GM21717 (cell line): ENCODE data around the gene C1orf21.

Experiments used
- ATAC-seq: cut with Tn5 transposase; IDR thresholded peaks from one replicate; pipeline ENCODE4 v1.9.1; 2021; ENCODE audit warnings: mild to moderate bottlenecking, moderate library complexity; ENCODE audit not compliant: unreplicated experiment

Gene C1orf21

DNA sequence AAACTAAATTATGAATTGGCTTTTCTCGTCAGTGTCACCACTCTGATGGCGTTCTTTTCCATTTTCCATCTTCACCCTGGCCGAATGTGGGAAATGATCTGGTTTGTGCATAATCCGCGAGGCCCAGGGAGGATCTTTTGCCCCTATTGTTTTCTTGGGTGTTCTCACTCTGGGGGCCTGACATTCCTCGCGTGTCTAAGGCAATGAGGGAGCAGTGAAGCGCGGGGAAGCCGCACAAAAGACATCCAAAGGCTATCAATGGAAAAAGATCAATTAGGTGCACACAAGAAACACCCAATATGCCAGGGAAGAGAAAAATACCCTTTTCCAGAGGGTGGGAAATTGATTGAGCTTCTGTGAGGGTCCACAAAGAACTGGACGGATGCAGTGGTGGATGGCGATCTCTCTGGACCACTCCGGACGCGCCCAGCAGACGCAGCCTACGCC lies 941 bp upstream of the C1orf21 start:
- no peak for ATAC-seq

DNA sequence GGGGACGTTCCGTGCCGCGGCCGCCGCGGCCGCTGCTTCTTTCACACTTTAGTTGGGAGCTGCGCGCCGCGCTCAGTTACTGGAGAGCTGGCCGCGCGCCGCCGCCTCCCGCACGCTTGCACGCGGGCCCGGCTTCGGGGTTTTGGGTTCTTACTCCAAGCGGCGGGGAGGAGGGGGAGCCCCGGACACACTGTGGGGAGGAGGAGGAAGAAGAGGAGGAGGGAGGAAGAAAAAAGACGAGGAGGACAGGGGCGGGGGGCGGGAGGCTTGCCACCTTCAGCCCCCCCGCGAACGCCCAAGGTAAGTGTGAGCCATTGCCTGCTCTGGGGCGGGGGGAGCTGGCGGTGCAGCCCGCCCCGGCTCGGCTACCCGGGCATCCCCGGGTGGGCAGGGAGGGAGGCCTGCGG lies 243 bp downstream of the C1orf21 start:
- ATAC-seq, result no peak

DNA sequence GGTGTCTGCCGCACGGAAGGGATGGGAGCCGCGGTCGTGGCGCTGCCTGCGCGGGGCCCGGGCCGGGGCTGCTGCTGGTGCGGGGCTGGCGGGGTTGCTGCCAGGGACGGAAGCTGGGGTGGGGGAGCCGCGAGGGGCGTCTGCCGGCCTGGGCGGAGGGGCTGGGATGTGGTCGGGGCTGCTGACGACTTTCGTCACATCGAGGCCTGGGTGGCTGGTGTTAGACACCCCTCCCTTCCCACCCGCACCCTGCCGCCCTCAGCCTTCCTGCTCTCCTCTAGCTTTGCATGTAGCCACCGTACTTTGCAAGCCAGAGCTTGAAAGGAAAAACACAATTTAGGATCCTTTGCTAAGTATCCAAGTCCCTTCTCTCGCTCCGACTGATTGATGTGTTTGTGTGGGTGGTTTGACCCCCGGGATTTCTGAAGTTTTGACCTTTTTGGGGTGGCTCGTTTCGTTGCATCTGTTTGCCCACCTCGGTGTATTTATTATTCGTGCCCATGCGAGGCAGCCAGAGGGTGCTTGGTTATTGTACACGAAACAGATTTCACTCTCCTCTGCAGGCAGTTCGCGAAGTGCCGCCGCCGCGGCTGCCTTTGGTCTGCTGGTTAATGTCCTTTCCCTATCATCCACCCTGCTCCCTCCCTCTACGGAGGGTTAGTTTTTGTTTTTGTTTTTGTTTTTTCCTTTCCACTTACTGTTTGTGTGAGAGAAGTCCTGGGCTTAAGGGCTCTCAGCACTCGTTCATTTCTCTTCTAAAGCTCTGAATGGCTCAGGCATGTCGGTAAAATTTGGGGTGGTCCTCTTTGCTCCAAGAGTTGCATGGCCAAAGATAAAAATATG lies 868 bp downstream of the C1orf21 start:
- no peak for ATAC-seq

DNA sequence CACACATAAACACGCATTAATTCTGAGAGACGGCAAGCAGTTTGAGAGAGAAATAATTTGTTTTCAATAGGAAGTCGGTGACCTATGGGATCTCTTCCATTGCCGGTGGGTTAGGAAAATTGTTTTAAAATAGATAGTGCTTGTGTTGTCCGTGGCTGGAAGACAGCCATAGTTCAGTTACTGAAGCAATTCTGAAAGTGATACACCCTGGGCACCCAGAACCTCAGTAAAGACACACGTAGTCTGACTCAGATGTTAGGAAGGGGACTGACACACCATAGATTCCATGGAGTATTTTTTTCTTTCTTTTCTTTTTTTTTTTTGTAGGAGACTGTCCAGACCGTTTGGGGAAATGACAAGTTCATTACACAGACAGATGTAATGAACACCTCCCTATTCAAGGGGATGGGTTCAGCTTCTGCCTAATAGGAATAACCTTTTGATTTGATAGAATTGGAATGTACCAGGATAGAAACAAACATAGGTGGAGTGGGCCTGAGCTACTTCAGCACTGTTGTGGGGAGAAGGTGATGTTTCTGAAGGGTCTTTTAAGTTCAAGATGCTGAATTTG lies 1.6 kb downstream of the C1orf21 start:
- ATAC-seq, result no peak

DNA sequence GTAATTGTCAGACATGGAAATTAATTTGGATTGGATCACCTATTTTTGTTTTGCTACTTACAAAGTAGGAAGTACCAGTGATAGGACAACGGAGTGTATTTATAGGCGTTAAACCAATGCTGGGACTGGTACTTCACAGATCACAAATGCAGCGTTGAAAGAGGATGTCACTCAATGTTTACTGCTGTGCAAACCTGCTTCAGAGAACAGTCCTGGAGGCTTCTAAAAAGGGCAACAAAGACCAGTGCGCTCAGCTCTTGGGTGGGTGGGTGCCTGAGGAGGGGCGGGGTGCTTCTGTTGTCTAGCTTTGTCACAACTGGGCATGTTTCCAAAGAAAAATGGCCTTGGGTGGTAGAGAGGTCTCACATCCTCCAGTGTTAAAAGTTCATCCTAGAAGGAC lies 2.1 kb downstream of the C1orf21 start:
- no peak for ATAC-seq

DNA sequence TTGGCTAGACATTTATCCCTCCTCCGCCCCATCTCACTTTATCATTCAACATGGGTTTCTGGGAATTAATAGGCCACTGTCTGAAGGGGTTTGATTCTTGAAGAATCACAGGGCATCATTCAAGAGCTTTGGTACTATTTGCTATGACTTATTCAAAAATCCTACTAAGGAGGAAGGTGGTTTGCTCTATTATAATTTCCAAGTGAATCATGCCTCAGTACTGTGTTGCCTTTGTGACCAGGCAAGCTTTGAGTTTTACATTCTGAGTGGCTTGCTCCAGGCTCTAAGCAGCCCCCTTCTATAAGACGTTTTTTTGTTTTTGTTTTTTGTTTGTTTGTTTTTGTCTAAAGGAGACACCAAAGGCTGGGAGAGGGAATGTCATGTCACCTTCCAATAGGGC lies 2.6 kb downstream of the C1orf21 start:
- ATAC-seq, result no peak

DNA sequence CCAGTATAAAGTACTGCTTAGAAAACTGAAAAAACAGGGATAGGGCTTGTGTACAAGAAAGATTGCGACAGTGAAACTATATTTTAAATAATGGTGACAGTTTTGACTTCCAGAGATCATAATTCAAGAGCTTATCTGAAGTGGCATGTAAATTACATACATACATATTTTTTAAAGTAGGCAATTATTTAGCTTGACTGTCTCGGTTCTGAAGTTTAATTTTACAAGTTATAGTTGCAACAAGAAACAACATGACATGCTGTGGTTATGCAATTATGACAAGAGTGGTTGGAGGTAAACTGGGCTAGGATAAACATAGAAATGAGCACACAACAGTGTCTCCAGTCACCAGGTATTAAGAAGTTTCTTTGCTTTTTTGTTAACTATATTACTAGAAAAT lies 4.1 kb downstream of the C1orf21 start:
- no peak for ATAC-seq

DNA sequence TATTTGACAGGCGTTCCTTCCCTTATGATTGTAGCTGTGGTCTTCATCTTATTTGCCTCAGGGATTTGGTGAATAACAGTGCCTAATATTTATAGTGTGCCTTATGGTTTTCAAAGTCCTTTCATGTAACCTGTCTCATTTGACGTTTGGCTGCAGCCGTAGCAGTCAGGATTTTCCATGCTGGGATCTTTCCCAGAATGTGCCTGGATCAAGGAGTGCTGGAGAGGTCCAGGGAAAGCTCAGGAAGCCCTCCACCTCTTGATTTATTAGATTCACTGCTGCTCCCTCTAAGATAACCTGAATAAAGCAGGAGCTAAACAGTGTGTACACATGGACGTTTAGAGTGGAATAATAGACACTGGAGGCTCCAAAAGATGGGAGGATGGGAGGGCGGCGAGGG lies 5.2 kb downstream of the C1orf21 start:
- no peak for ATAC-seq

DNA sequence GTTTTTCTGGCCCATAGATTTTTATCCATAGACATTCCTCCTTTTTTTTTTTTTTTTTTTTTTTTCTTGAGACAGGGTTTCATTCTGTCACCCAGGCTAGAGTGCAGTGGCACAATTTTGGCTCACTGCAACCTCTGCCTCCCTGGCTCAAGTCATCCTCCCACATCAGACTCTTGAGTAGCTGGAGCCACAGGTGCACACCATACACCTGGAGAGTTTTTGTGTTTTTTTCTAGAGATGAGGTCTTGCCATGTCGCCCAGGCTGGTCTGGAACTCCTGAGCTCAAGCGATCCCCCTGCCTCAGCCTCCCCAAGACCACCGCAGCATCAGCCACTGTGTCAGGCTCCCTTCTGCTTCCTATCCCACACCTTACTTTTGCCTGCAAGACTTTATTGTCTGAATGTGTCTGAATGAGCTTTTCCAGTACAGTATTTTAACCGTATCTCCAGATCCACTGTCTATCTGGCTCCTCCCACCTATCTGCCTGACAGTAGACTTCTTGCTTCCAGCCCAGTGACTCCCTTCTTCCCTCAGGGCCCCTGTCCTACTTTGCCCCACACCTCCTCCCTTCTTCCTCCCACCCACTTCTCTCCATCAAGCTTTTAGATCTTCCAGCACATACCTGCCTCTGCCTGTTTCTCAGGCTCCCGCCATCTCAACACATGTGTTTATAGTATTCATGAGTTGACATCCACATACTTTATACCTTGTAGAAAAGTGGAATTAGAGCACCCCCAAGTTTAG lies 6.1 kb downstream of the C1orf21 start:
- ATAC-seq, result no peak

DNA sequence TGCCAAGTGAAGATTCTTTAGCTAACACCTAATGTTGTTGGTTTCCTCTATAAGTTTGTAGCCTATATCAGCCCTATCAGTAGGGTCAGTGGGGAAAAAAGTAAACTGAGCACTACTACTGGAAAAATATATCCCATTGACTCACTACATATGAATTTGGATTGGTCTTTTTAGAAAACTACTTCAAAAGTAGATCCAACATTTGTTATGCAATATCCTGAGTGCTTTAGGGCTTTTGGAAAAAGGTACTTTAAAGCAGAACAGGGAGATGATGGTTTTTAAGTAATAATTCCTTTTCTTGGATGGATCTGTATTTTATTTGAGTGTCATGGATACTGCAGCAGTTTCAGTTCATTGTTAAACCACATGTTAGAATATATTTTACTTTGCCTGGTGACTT lies 7.1 kb downstream of the C1orf21 start:
- ATAC-seq, result no peak

DNA sequence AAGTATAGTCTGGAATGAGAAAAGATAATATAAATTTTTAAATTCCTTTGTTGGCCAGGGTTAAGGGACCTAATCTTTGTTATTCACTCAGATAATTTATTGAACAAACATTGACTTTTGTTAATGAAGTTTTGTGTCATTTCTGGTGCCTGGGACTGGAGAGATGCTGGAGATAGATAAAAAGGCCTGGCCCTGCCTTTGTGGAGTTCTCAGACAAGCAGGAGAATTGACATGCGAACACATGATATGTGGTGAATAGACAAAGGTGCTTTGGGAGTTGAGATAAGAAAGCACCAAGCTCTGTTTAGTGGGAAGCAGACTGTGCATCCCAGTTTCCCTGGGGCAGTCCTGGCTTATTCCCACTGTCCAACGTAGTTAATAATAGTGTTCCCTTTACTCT lies 8.5 kb downstream of the C1orf21 start:
- no peak for ATAC-seq

DNA sequence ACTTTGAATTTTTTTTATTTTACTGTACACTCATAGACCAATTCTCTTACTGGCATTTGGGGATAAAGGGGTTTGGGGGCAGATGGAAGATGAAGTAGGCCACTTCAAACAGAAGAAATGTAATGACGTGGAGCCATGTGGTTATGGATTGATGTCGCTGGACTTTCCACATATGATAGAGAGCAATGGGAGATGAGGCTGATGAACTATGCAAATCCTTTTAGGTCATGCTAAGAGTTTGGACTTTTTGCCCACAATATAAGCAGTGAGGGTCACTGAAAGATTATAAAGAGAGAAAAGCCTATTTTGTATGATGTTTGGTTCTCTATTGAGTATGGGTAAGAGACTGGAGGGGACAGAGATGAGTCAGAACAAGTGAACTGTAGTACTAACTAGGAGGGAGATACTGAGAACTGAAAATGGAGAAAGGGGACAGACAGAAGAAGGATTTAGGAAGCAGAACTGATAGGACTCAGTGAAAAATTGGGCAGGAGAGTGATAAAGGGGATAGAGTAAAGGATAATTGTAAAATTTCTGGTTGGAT lies 9.2 kb downstream of the C1orf21 start:
- no peak for ATAC-seq

DNA sequence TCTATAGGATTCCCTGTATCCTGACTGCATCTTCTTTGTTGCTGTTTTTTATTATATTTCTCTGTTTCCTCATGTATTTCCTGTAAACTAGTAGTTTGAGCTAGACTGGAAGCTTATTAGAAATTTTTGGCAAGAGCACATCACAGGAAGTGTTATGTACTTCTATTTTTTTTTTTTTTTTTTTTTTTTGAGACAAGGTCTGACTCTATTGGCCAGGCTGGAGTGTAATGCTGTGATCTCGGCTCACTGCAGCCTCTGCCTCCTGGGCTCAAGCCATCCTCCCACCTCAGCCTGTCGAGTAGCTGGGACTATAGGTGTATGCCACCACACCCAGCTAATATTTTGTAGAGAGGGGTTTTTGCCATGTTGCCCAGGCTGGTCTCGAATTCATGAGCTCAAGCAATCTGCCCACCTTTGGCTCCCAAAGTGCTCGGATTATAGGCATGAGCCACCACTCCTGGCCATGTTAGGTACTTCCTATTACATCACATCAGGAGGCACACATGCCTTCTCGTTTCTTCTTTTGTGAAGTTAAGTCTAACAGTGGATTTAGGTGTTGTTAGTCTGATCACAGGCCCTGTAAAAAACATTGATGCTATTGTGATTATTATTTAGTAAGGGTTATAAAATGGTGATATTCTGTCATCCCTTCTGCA lies 12.5 kb downstream of the C1orf21 start:
- ATAC-seq, result no peak

DNA sequence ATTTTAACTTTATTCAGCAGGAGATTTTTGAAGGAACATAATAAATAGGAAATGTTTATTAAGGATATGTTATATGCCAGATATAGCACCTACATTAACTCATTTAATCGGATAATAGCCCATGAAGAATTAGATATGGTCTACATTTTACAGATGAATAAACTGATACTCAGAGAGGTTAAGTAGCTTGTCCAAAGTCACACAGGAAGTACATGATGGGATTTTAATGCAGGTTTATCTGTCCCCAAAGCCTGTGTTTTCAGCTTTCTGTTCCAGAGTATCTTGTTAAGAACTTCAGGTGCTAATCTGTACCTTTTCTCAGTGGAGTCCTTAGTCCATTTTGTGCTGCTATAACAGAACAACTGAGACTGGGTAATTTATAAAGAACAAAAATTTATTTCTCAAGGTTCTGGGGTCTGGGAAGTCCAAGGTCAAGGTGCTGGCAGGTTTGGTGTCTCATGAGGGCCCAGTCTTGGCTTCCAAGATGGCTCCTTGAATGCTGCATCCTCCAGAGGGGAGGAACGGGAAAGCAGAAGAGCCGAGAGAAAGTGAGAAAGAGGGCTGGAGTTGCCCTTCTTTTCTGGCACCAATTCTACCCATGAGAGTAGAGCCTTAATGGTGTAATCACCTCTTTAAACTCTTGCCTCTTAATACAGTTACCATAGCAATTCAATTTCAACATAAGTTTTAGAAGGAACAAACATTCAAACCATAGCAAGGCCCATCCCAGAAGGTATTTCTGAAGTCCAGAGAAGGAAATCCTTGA lies 17.3 kb downstream of the C1orf21 start:
- ATAC-seq, result no peak

DNA sequence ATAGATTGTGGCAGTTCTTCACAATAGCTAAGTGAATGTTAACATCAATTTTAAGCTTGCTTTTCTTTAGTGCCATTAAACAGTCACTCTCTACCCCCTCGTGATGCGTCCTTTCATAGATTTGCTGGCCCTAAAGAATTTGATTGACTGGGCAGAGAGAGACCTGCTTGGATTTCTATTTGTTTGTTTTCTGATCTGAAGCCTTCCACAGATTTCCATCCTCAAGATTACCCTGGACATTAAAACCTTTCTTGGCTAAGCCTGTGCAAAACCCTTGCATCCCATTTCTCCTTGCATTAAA lies 17.8 kb downstream of the C1orf21 start:
- ATAC-seq, result no peak

DNA sequence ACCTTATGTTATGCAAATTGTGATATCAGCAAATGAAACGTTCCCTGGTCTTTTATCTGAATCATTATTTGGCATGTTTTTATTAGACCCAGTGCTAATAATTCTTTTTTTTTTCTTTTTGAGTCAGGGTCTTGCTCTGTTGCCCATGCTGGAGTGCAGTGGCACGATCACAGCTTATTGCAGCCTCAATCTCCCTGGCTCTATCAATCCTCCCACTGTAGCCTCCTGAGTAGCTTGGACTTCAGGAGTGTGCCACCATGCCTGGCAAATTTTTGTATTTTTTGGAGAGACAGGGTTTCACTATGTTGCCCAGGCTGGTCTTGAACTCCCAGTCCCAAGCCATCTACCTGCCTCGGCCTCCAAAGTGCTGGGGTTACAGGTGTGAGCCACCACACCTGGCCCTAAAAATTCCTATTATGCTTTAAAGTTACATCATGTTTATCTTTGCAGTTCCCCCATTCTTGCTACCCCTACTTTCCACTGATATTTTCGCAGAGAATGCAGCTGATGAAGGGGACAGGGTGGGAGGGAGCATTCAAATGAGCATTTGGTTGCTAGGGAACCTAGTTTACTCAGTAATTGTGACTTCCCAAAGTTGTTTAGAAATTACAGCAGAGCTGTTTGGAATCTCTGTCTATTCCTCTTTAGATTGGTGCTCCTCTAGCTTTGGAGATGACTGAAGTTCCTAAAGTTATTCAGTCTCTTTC lies 18.4 kb downstream of the C1orf21 start:
- no peak for ATAC-seq

DNA sequence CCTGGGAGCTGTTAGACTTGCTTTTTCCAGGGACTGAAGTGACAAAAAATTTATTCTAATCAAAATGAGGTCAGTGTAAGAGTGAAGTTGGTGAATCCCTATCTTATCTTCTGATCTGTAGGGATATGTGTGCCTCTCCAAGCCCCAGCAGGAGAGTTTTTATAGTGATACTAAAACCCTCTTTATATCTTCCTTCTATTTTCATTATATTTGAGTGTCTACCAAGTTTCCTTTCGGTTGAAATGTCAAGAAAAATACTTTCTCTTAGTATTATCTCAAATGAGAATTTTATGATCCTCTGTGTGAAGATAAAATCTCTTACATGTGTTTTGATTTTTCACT lies 18.9 kb downstream of the C1orf21 start:
- ATAC-seq, result no peak

DNA sequence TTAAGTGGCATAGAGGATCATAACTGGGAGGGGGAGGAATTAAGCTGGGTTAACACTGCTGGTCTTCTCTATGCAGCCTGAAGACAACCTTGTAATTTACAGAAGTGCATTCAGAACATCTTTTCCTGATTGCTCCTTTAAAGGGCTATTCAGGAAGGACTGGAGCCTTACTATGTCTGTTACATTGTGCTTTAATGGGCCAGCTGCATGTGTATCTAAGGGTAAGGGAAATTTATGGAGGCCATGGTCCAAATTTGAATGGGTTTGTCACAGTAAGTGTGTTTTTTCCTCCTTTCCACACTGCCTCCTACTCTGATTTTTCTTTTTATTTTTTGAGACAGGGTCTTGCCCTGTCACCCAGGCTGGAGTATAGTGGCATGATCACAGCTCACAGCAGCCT lies 19.6 kb downstream of the C1orf21 start:
- no peak for ATAC-seq

DNA sequence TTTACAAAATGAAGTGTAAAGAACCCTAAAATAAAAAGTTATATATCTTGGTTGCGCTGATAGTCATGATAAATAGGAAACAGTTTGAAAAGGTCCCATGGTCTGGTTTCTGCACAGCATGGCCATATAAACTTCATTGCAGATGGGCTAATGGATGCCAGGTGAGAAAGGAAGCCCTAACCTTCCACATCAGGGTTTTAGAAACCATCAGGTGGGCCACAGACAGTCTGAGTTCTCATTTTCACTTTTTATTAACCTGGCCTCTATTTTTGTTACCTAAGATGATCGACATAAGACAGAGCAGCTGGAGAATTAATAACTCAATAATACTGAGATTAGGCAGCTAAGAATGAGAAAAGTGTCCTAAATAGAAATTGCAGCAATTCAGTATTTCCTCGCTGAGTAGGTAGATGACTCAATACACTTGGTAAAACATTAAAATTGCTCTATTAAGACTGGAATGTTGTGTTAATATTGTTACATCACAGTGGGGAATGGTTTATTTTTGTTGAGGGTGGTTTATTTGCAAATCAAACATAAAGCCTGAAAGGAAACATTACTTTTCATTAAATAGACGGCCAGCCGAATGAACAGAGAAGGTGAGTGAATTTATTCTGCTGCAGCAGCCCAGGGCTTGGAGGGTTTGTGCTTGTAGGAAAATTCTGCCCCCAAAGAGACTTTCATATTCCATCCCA lies 21.1 kb downstream of the C1orf21 start:
- no peak for ATAC-seq

DNA sequence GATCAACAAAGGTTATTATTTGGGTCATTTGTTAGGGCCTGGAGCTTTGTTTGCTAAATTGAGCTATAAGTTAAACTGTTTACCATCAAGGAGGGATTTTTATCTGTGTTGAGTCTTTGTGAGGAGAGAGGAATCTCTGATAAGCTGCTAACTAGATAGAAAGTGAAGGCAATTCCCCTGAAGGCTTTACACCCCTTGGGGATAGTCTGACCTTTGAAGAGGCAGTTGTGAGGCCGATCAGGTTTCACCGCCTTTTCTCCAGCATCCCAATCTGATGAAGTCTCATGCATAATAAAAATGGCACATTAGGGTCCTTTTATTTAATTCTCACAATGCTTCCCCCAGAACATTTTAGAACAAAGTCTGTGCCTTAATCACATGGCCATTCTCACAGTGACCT lies 21.8 kb downstream of the C1orf21 start:
- ATAC-seq, result no peak
